Activated T-helper 1 cell treated with anti-CD3 and anti-CD28 coated beads, Interleukin-12 subunit alpha, Interleukin-12 subunit beta, Interleukin-2, Interleukin-4 antibody, amounts not matched to agents 30 ng/mL and 10 ng/mL and 1 ng/mL, durations not matched to agents 14 hours and 24 hours and 36 hours (primary cell): ENCODE data around the gene AP5Z1. TPM values are rescaled to one million over a fixed set of nuclear protein-coding genes. Genes with fewer than 3 reads are reported as not detected.
"Not testable (repeated sequence)": the region's sequence is repeated elsewhere in the genome, so short reads cannot be mapped to it uniquely, and the experiment has no call there.

Experiments
- DNase-seq: peaks from one replicate; pipeline ENCODE4 v3.0.0; 2021; ENCODE audit warnings: low spot score
- H3K27ac Mint-ChIP-seq: one replicate; pipeline ENCODE4 v1.8.0; 2021; ENCODE audit warnings: mild to moderate bottlenecking, mixed read lengths
- H3K27me3 Mint-ChIP-seq: one replicate; pipeline ENCODE4 v1.8.0; 2022; ENCODE audit warnings: mild to moderate bottlenecking, moderate library complexity, mixed read lengths; ENCODE audit not compliant: insufficient read depth
- H3K36me3 Mint-ChIP-seq: one replicate; pipeline ENCODE4 v1.8.0; 2021; ENCODE audit warnings: low read depth, mixed read lengths
- H3K4me1 Mint-ChIP-seq: one replicate; pipeline ENCODE4 v1.8.0; 2021; ENCODE audit warnings: low read depth, mixed read lengths
- H3K4me3 Mint-ChIP-seq: one replicate; pipeline ENCODE4 v1.8.0; 2021; ENCODE audit warnings: mild to moderate bottlenecking, moderate library complexity, mixed read lengths
- H3K9me3 Mint-ChIP-seq: one replicate; pipeline ENCODE4 v1.8.0; 2021; ENCODE audit warnings: mixed read lengths
- intact Hi-C: fragments of 100-400 bp; cut with micrococcal nuclease; formaldehyde crosslinking; loops from one replicate; pipeline ENCODE4 v1.15.1; 2024
- total RNA-seq: library from RNA; stranded (reverse); gene quantifications from 2 replicates; pipeline ENCODE4 v1.2.3, GENCODE V29; 2022

The AP5Z1 gene
- total RNA-seq, 1 donor from 2014 or later = 56.8 TPM

- no peaks in the 10 kb centered on the region for H3K9me3 Mint-ChIP-seq
- no peaks in the 10 kb centered on the region for H3K4me1 Mint-ChIP-seq
- no peak overlapping the region for H3K27ac Mint-ChIP-seq
- peaks cover 11% of the 10 kb centered on the region for H3K36me3 Mint-ChIP-seq
- DNase-seq = no peak
- intact Hi-C loops = loop anchor here (10.0 kb wide), 1 partner anchor 404 kb away; the partner anchor contains the start of gene WIPI2
- no peaks in the 10 kb centered on the region for H3K27me3 Mint-ChIP-seq
- no peak overlapping the region for H3K4me3 Mint-ChIP-seq
Measured at GRCh38 chr7:4790516-4790991, 15.1 kb downstream of the AP5Z1 start.

- intact Hi-C loops = loop anchor here (10.0 kb wide), 1 partner anchor 404 kb away; the partner anchor contains the start of gene WIPI2
- peaks cover 12% of the 10 kb centered on the region for H3K36me3 Mint-ChIP-seq
Measured at GRCh38 chr7:4791101-4791737, 15.8 kb downstream of the AP5Z1 start.

GRCh38 chr7:4791738-4792536 is 16.5 kb downstream of the AP5Z1 start:
- intact Hi-C loops = loop anchor here (1.0 to 10.0 kb wide), 4 partner anchors 17 to 403 kb away; partner anchors contain the start of genes AP5Z1, RADIL and WIPI2
- peak; percentile 70 for DNase-seq
- Mint-ChIP-seq H3K4me1 (no peaks in the 10 kb centered on the region), H3K27me3 (no peaks in the 10 kb centered on the region), H3K36me3 (peaks cover 12% of the 10 kb centered on the region), H3K27ac (no peak overlapping the region), H3K4me3 (no peak overlapping the region), H3K9me3 (no peaks in the 10 kb centered on the region)

More at GRCh38 chr7:4791101-4791737, 15.8 kb downstream of the AP5Z1 start:
- Mint-ChIP-seq H3K4me1 (no peaks in the 10 kb centered on the region), H3K9me3 (no peaks in the 10 kb centered on the region), H3K4me3 (no peak overlapping the region), H3K27me3 (no peaks in the 10 kb centered on the region), H3K27ac (no peak overlapping the region)
- no peak for DNase-seq

- no peak for DNase-seq
- Mint-ChIP-seq H3K27me3 (no peaks in the 10 kb centered on the region), H3K27ac (no peak overlapping the region), H3K36me3 (peaks cover 12% of the 10 kb centered on the region), H3K9me3 (no peaks in the 10 kb centered on the region), H3K4me3 (no peak overlapping the region), H3K4me1 (no peaks in the 10 kb centered on the region)
- intact Hi-C loops = loop anchor here (1.0 to 10.0 kb wide), 4 partner anchors 17 to 402 kb away; partner anchors contain the start of genes AP5Z1, RADIL and WIPI2
Measured at GRCh38 chr7:4792537-4793126, 17.2 kb downstream of the AP5Z1 start.

GRCh38 chr7:4793385-4793993 is 18.1 kb downstream of the AP5Z1 start:
- not testable (repeated sequence) for H3K27me3 Mint-ChIP-seq, H3K27ac Mint-ChIP-seq, H3K9me3 Mint-ChIP-seq, DNase-seq, H3K4me3 Mint-ChIP-seq, H3K4me1 Mint-ChIP-seq
- intact Hi-C loops = loop anchor here (10.0 kb wide), 1 partner anchor 401 kb away; the partner anchor contains the start of gene WIPI2
- peaks cover 12% of the 10 kb centered on the region for H3K36me3 Mint-ChIP-seq

- not testable (repeated sequence) for H3K4me1 Mint-ChIP-seq, H3K9me3 Mint-ChIP-seq, H3K4me3 Mint-ChIP-seq, DNase-seq, H3K27me3 Mint-ChIP-seq, H3K27ac Mint-ChIP-seq
- intact Hi-C loops = loop anchor here (10.0 kb wide), 1 partner anchor 401 kb away; the partner anchor contains the start of gene WIPI2
- peaks cover 12% of the 10 kb centered on the region for H3K36me3 Mint-ChIP-seq
Measured at GRCh38 chr7:4794171-4794570, 18.7 kb downstream of the AP5Z1 start.

- intact Hi-C loops = loop anchor here (10.0 kb wide), 1 partner anchor 400 kb away; the partner anchor contains the start of gene WIPI2
- no peak for DNase-seq
- H3K36me3 Mint-ChIP-seq = peaks cover 12% of the 10 kb centered on the region
- no peaks in the 10 kb centered on the region for H3K27me3 Mint-ChIP-seq
- no peaks in the 10 kb centered on the region for H3K9me3 Mint-ChIP-seq
- no peak overlapping the region for H3K4me3 Mint-ChIP-seq
- no peak overlapping the region for H3K27ac Mint-ChIP-seq
- H3K4me1 Mint-ChIP-seq = no peaks in the 10 kb centered on the region
Measured at GRCh38 chr7:4794591-4795350, 19.3 kb downstream of the AP5Z1 start.

GRCh38 chr7:4796453-4796852 is 21.0 kb downstream of the AP5Z1 start:
- no peak overlapping the region for H3K27ac Mint-ChIP-seq
- peaks cover 11% of the 10 kb centered on the region for H3K36me3 Mint-ChIP-seq
- no peak for DNase-seq
- no peaks in the 10 kb centered on the region for H3K27me3 Mint-ChIP-seq
- H3K9me3 Mint-ChIP-seq = no peaks in the 10 kb centered on the region
- no peaks in the 10 kb centered on the region for H3K4me1 Mint-ChIP-seq
- no peak overlapping the region for H3K4me3 Mint-ChIP-seq
- intact Hi-C loops = loop anchor here (10.0 kb wide), 1 partner anchor 398 kb away; the partner anchor contains the start of gene WIPI2

- intact Hi-C loops = loop anchor here (1.0 to 10.0 kb wide), 4 partner anchors 85 to 397 kb away; partner anchors contain the start of genes RADIL and WIPI2
- Mint-ChIP-seq H3K27ac (no peak overlapping the region), H3K9me3 (no peaks in the 10 kb centered on the region), H3K4me1 (no peaks in the 10 kb centered on the region), H3K27me3 (no peaks in the 10 kb centered on the region), H3K36me3 (peaks cover 8% of the 10 kb centered on the region), H3K4me3 (no peak overlapping the region)
- peak; percentile 52 for DNase-seq
Measured at GRCh38 chr7:4797858-4798705, 22.7 kb downstream of the AP5Z1 start.

- Mint-ChIP-seq H3K9me3 (no peaks in the 10 kb centered on the region), H3K4me3 (no peak overlapping the region), H3K36me3 (peaks cover 8% of the 10 kb centered on the region), H3K4me1 (no peaks in the 10 kb centered on the region), H3K27ac (no peak overlapping the region), H3K27me3 (no peaks in the 10 kb centered on the region)
- no peak for DNase-seq
- intact Hi-C loops = loop anchor here (1.0 to 10.0 kb wide), 4 partner anchors 84 to 396 kb away; partner anchors contain the start of genes RADIL and WIPI2
Measured at GRCh38 chr7:4798706-4799235, 23.3 kb downstream of the AP5Z1 start.
